K562 (cell line): Measurements from ENCODE around the gene POU2F1.

Experiments
- EGR1 ChIP-seq: fragments of 450-650 bp; conservative IDR thresholded peaks from 2 replicates; pipeline ENCODE4 v1.6.1; 2017; ENCODE audit warnings: mild to moderate bottlenecking
- HEY1 ChIP-seq: fragments of 250-450 bp; sonication (Bioruptor Pico); IDR thresholded peaks from 2 replicates; pipeline ENCODE4 v1.5.0; 2020; ENCODE audit warnings: mild to moderate bottlenecking, moderate library complexity, borderline replicate concordance
- TF ChIP-seq, protein P1 (sequence below), 3 experiments: IDR thresholded peaks in 2 of 3; conservative IDR thresholded peaks in 1 of 3; 2 replicates each; pipeline ENCODE4 v1.5.1; 2011 to 2012; ENCODE audit warnings: low read length in 3 of 3, mild to moderate bottlenecking in 3 of 3, control low read depth in 2 of 3, improper control_type of control experiment in 1 of 3, inconsistent platforms in 1 of 3, low read depth in 1 of 3, mixed read lengths in 1 of 3, moderate library complexity in 1 of 3; ENCODE audit not compliant: insufficient read depth in 2 of 3

DNA sequence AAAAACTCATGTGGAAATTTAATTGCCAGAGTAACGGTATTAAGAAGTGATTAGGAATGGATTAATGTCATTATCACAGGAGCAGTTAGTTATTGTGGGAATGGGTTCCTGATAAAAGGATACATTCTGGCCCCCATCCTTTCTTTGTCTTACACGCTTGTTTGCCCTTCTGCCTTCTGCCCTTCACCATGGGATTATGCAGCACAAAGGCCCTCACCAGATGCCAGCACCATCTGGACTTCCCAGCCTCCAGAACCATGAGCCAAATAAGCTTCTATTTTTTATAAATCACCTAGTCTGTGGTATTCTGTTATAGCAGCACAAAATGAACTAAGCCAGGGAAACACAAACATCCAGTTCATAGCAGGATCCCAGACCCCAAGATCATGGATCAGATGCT, 33.9 kb upstream of the POU2F1 start:
- TF ChIP-seq HEY1 (CRISPR knock-in tag) (no peak), EGR1 (no peak)
- TF ChIP-seq, protein P1, sequence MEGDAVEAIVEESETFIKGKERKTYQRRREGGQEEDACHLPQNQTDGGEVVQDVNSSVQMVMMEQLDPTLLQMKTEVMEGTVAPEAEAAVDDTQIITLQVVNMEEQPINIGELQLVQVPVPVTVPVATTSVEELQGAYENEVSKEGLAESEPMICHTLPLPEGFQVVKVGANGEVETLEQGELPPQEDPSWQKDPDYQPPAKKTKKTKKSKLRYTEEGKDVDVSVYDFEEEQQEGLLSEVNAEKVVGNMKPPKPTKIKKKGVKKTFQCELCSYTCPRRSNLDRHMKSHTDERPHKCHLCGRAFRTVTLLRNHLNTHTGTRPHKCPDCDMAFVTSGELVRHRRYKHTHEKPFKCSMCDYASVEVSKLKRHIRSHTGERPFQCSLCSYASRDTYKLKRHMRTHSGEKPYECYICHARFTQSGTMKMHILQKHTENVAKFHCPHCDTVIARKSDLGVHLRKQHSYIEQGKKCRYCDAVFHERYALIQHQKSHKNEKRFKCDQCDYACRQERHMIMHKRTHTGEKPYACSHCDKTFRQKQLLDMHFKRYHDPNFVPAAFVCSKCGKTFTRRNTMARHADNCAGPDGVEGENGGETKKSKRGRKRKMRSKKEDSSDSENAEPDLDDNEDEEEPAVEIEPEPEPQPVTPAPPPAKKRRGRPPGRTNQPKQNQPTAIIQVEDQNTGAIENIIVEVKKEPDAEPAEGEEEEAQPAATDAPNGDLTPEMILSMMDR (IDR thresholded peaks at IDR 0.05 in 2 of 3, conservative IDR thresholded peaks at IDR 0.05 in 1 of 3; ENCODE audit: insufficient read depth in 2 of 3, low read depth in 1 of 3, low read length in 3 of 3): no peak
